ENCODE data around the gene KCNK16. TPM values are rescaled to one million over a fixed set of nuclear protein-coding genes. Genes with fewer than 3 reads are reported as not detected.

KCNK16 gene
- total and polyA plus RNA-seq, 2 of the 8 experiments (the other 6 are each of a cell fraction or from before 2014, with no cell fraction given) = not detected

GRCh38 chr6:39289490-39289889 lies 33.0 kb downstream of the KCNK16 start:
- TF ChIP-seq POLR2AphosphoS5 (IDR thresholded peaks at IDR 0.05; ENCODE audit: low read depth, low read length) = no peak
- TF ChIP-seq RXRA (IDR thresholded peaks at IDR 0.05; ENCODE audit: insufficient read depth, low read depth, low read length) = no peak
- no peak for TF ChIP-seq POU5F1 (IDR thresholded peaks at IDR 0.05; ENCODE audit: low read depth, low read length)
- TF ChIP-seq SIN3A (conservative IDR thresholded peaks at IDR 0.05 in 1 of 2, IDR thresholded peaks at IDR 0.05 in 1 of 2; ENCODE audit: low read depth in 1 of 2, low read length in 2 of 2) = no peak
- TF ChIP-seq BCL11A (IDR thresholded peaks at IDR 0.05; ENCODE audit: low read depth in 2 of 2, low read length in 2 of 2) = no peak
- TF ChIP-seq CBX5 (IDR thresholded peaks at IDR 0.05; ENCODE audit: low read depth, low read length) = no peak
- TF ChIP-seq ZNF274 (IDR thresholded peaks at IDR 0.05; ENCODE audit: borderline replicate concordance, extremely low read depth, low read length) = no peak
- no peak for TF ChIP-seq CTBP2 (IDR thresholded peaks at IDR 0.05; ENCODE audit: borderline replicate concordance, insufficient read depth, insufficient read length, low read length)
- no peak for TF ChIP-seq KDM4A (IDR thresholded peaks at IDR 0.05; ENCODE audit: low read depth, low read length, severe bottlenecking)
- TF ChIP-seq EZH2 (IDR thresholded peaks at IDR 0.05; ENCODE audit: low read depth, low read length, severe bottlenecking) = no peak
- no peak overlapping the region for H3K18ac ChIP-seq (ENCODE audit: extremely low read depth, low read length)
- H3K9me3 ChIP-seq (ENCODE audit: insufficient read depth in 2 of 2, low read depth in 1 of 2, low read length in 1 of 2) = no peaks in the 10 kb centered on the region
- POLR2A ChIA-PET (ENCODE audit: partially characterized antibody) = no interaction called here
- H3K4me3 ChIP-seq (ENCODE audit: extremely low read depth in 1 of 4, insufficient read depth in 2 of 4, low read depth in 3 of 4, low read length in 4 of 4) = no peak overlapping the region
- no peak overlapping the region for H2BK5ac ChIP-seq (ENCODE audit: low read depth, low read length)
- DNase-seq (ENCODE audit: low read depth in 1 of 2, low spot score in 2 of 2) = no peak
- CTCF ChIA-PET (ENCODE audit: partially characterized antibody) = interaction anchor here (0.6 to 47.4 kb wide), 4 partner anchors 12 to 293 kb away, joined by 3 to 1738 read pairs (median 76); partner anchors contain the start of gene KCNK5
- no peak overlapping the region for H3K4ac ChIP-seq (replicated peaks; ENCODE audit: insufficient read length, low read depth, low read length)
- no peak overlapping the region for H3K4me2 ChIP-seq (ENCODE audit: insufficient read depth in 1 of 2, low read depth in 2 of 2, low read length in 2 of 2)
- no peak overlapping the region for H2BK120ac ChIP-seq (replicated peaks; ENCODE audit: low read depth, low read length)
- peaks cover 0 to 9% (median 1%) of the 10 kb centered on the region in 4 experiments; a peak in 3 of 7 replicates for H3K27me3 ChIP-seq (replicated peaks in 1 of 4; ENCODE audit: control insufficient read depth in 3 of 4, extremely low read depth in 1 of 4, insufficient read depth in 3 of 4, low read length in 3 of 4)
- no peaks in the 10 kb centered on the region for H3K79me1 ChIP-seq (ENCODE audit: low read depth, low read length)
- no peak overlapping the region for H3K14ac ChIP-seq (ENCODE audit: insufficient read length)
- no peak overlapping the region for H3K56ac ChIP-seq (replicated peaks; ENCODE audit: insufficient read length, low read depth, low read length)
- H2BK20ac ChIP-seq (ENCODE audit: low read length) = no peak overlapping the region
- no peak overlapping the region for H2AFZ ChIP-seq (ENCODE audit: low read length)
- no peaks in the 10 kb centered on the region for H3K79me2 ChIP-seq (ENCODE audit: control insufficient read depth in 1 of 2, insufficient read depth in 2 of 2, low read length in 2 of 2)
- H2AK5ac ChIP-seq (ENCODE audit: low read depth, low read length) = no peak overlapping the region
- H4K8ac ChIP-seq (ENCODE audit: extremely low read depth, insufficient read depth, low read length) = no peak overlapping the region
- H2BK15ac ChIP-seq (ENCODE audit: low read length) = no peak overlapping the region
- FAIRE-seq = no peak
- peaks cover 0 to 12% (median 10%) of the 10 kb centered on the region in 4 experiments; a peak in 6 of 7 replicates for H3K4me1 ChIP-seq (replicated peaks in 1 of 4; ENCODE audit: control insufficient read depth in 3 of 4, insufficient read depth in 4 of 4, low read length in 3 of 4)
- WGBS, 2 experiments (ENCODE audit: extremely low coverage in 1 of 2, insufficient coverage in 1 of 2, insufficient read length in 1 of 2, insufficient replicate concordance in 2 of 2, low coverage in 1 of 2, low lambda C conversion rate in 2 of 2, missing lambda C conversion rate in 1 of 2) = 94% methylated on average over 2 of the region's 2 CpGs; no CpG with 5 or more reads in 1 of the 2 experiments
- no peak overlapping the region for H3K27ac ChIP-seq (ENCODE audit: low read depth, low read length)
- no peak overlapping the region for H2BK12ac ChIP-seq (ENCODE audit: low read depth, low read length)
- H3K23ac ChIP-seq (ENCODE audit: insufficient read length) = no peak overlapping the region
- no peaks in the 10 kb centered on the region for H3K36me3 ChIP-seq (ENCODE audit: control insufficient read depth in 2 of 4, insufficient read depth in 4 of 4, low read length in 3 of 4)
- no peak overlapping the region for H4K5ac ChIP-seq (ENCODE audit: insufficient read length, low read depth, low read length)
- no peak overlapping the region for H3K9ac ChIP-seq (replicated peaks in 1 of 4; ENCODE audit: extremely low read depth in 1 of 4, low read depth in 3 of 4, low read length in 3 of 4)
- H4K91ac ChIP-seq (replicated peaks; ENCODE audit: insufficient read length, low read length) = no peak overlapping the region
- H3K23me2 ChIP-seq (ENCODE audit: low read depth, low read length) = no peaks in the 10 kb centered on the region; the same call in none of the 2 replicates
- no peaks in the 10 kb centered on the region for H4K20me1 ChIP-seq (replicated peaks in 1 of 2; ENCODE audit: control insufficient read depth in 1 of 2, insufficient read depth in 2 of 2, low read length in 2 of 2)
